HG03469 (cell line): ENCODE data around the gene EFR3B.
"Not testable (repeated sequence)": the region's sequence is repeated elsewhere in the genome, so short reads cannot be mapped to it uniquely, and the experiment has no call there.

Experiments
- ATAC-seq: cut with Tn5 transposase; IDR thresholded peaks from one replicate; pipeline ENCODE4 v1.9.1; 2021; ENCODE audit warnings: mild to moderate bottlenecking, moderate library complexity, moderate number of reproducible peaks; ENCODE audit not compliant: unreplicated experiment

The EFR3B gene

DNA sequence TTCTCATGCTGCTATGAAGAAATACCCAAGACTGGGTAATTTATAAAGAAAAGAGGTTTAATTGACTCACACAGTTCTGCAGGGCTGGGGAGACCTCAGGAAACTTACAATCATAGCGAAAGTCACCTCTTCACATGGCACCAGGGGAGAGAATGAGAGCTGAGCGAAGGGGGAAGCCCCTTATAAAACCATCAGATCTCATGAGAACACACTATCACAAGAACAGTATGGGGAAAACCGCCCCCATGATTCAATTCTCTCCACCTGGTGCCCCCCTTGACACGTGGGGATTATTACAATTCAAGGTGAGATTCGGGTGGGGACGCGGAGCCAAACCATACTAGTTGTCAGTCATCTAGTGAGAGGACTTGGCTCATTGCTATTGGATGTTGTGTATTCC, 60.5 kb downstream of the EFR3B start:
- not testable (repeated sequence) for ATAC-seq

DNA sequence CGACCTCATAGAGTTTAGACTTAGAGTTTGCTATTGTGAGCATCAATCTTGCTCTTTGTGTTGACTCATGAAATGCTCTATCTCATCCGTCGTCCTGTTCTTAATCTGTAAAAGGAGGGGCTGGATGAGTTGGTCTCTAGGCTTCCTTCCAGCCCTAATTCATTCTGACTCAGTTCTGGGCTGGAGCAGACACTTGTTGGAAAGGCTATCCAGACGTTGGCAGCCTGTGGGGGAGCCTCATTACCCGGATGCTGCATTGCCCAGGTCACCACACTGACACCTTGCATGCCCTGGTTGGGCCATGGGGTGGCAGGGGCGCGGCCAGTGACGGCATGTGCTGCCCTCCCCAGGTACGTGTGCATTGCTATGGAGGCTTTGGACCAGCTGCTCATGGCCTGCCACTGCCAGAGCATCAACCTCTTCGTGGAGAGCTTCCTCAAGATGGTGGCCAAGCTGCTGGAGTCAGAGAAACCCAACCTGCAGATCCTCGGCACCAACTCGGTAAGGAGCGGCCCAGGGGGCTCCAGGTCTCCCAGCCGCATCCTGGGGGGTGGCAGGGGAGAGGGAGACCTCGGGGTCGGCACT, 61.5 kb downstream of the EFR3B start:
- no peak for ATAC-seq

DNA sequence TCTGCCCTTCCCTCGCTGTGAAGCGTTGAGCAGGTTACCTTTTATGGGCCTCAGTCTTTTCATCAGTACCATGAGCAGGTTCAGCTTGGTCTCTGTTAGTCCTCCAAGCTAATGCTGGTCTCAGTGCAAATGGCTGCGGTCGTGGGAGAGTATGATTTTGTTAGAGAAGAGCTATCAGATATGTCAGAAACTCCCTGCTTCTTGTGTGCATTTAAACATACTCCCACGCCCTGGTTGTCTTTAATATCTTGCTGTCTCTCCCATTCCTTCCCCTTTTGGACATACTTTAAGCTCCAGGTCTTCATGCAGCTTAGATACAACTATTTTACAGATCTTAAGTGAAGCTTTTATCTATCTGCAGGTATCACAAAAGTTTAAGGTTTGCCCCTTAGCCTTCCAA, 62.9 kb downstream of the EFR3B start:
- no peak for ATAC-seq

DNA sequence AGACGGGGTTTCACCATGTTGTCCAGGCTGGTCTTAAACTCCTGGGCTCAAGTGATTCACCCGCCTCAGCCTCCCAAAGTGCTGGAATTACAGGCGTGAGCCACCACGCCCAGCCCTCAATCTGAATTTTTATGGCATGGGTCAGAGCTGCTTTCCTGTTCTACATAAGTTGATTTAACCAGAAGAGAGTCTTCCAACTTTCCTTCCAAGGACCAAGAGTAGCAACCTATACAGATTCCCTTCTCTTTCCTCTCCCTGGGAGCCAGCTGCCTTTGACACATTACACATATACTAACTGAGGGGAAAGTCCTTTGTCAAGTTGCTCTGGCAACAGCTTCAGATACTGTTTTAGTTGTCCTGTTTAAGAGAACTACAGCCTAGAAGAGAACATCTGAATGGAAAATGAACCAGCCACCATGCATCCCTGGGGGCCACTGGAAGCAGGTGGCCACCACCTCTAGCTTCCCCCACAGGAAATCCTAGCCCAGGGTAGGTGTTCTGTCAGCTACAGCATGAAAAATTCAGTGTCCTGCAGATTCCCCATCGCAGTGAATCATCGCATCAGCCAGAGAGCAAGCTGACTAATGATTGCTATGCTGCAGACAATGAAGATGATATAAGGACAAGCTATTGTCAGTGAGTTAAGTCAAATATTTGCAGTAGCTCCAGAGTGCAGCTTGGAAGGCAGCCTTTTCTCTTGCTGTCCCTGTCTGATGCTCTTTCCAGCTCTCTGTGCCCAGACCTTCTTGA, 63.6 kb downstream of the EFR3B start:
- no peak for ATAC-seq

DNA sequence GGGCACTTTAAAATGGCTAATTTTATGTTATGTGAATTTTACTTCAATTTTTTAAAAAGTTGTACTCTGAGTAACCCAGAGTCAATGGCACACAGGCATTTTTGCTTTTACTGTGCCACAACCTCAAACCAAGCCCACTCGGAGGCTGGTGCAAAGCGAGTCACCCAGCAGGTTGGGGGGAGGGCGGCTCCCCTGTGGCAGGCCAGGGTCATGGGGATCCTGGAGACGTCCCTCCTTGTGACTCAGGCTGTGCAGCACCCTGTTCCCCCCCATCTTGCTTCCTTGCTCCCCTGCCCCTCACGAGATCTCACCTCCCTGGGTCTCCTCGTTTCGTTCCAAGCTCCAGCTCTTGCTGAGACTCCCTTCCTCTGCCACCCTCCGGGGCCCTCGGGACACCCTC, 67.9 kb downstream of the EFR3B start:
- no peak for ATAC-seq

- no peak for ATAC-seq
Observed at GRCh38 chr2:25112113-25112512, 70.2 kb downstream of the EFR3B start.

DNA sequence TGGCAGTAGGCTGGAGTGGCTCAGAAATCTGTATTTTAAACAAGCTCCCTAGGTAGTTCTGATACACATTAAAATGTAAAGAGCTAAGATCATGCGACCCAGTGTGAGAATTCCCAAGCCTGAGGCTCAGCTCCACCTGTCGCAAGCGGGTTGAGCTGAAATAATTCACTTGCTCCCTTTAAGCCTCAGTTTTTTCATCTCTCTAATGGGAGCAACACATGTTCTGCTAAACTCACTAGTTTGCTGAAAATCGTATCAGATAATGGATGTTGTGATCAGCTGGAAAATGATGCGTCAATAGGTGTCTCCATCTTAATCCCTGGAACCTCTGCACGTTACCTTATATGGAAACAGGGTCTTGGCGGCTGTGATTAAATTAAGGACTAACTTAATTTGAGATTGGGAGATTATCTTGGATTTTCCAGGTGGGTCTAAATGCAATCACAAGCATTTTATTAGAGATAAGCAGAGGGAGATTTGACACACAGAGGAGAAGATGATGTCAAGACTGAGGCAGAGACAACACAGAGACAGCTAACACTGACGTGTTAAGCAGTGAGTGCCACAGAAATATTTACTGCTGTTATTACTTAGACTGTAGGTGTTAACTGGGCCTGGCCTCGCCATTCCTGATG, 73.5 kb downstream of the EFR3B start:
- no peak for ATAC-seq

DNA sequence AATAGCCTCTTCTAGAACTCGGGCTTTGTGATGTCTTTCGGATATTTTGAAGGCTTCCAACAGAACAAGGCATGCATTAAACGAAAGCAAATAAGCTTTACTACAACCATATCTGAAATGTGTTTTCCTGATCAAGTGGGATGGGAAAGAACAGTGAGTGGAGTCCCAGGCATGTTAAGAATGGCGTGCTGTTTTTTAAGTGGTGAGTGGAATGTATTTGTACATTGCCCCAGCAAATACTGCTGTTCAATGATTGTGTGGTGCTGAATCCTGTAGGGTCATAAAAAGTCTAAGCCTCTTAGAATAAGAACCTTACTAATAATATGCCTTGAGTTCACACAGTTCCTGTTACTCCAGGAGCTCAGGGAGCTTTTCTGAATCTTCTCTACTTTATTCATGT, 74.0 kb downstream of the EFR3B start:
- no peak for ATAC-seq

- no peak for ATAC-seq
Observed at GRCh38 chr2:25116956-25117355, 75.1 kb downstream of the EFR3B start.

DNA sequence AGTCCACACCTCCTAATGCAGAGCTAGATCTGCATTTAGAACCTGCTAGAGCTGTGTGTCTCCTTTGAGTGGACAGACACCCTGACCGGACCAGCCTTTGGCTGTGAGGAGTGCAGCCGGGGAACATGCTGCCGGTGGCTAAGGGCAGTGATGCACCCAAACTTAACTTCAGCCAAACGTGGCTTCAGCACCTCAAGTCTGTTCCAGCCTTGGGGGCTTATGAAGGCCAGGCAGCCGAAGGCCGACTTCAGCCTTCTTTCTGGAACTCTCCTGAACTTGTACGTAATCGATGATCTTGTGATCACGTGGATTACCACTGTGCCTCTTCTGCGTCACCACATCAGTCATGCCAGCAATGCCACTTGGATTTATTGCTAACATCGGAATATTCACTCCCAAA, 77.4 kb downstream of the EFR3B start:
- ATAC-seq: no peak

DNA sequence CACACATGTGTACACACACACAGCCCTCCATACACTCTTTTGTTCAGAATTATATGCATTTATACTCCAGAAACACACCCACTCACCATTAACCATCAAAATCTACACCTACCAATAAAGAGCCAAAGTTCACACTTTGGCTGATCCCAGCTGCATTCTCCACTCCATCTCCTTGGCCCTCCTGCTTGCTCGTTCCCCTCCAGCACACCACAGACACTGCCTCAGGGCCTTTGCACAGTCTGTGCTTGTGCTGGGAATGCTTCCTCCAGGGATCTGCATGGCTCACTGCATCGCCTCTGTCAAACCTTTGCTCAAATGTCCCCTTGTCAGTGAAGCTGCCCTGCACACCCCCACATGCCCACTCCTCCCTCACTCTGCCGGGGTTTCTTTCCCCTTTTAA, 80.5 kb downstream of the EFR3B start:
- ATAC-seq: no peak

GRCh38 chr2:25123682-25124081, 81.8 kb downstream of the EFR3B start:
- ATAC-seq: no peak

DNA sequence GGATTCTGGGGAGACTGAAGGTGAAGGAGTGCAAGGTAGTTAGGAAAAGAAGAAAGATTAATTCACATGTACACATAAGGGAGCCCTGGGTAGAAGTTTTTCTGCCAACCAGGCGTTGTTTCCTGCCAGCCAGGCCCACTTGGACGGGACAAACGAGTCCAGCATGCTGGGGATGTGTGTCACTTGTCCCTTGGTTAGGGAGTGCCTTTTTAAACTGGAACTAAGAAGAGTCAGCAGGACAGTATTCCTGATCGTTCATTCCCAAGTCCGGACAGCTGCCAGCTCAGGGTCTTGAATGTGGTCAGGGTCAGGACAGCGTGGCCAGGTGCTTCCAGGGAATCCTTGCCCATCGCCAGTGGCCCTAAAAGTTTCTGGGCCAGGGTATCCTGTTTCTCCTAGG, 83.3 kb downstream of the EFR3B start:
- ATAC-seq: no peak

DNA sequence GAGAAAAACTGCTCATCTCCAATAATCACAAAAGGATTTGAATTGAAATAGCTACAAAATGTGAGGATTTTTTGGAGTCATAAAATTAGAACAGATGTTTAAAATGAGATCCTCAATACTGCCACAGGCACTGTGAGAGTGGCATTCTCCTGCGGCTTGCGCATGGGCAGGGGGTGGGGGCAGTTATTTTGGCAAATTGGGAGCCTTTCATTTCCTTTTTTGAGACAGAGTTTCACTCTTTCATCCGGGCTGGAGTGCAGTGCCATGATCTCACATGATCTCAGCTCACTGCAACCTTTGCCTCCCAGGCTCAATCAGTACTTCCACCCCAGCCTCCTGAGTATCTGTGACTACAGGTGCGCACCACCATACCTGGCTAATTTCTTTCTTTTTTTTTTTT, 84.1 kb downstream of the EFR3B start:
- ATAC-seq: no peak

- not testable (repeated sequence) for ATAC-seq
Observed at GRCh38 chr2:25127071-25127470, 85.2 kb downstream of the EFR3B start.

DNA sequence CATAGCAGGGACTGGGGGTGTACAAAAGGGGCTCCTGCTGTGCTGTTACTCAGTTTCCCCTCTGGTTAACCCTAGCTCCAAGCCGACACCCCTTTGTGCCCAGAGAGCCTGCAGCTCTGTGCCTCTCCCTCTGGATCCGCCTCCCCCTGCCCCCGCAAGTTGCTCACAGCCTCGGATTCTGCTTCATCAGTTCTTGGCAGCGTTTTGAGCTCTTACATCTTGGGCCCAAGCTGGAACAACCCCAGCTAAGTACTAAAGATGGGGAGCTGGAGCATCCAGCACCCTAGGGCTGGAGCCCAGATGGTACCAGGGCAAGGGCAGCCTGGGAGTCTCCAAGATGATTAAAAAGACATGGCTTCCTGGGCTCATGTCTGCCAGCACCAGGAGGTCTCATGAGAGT, 85.8 kb downstream of the EFR3B start:
- no peak for ATAC-seq

DNA sequence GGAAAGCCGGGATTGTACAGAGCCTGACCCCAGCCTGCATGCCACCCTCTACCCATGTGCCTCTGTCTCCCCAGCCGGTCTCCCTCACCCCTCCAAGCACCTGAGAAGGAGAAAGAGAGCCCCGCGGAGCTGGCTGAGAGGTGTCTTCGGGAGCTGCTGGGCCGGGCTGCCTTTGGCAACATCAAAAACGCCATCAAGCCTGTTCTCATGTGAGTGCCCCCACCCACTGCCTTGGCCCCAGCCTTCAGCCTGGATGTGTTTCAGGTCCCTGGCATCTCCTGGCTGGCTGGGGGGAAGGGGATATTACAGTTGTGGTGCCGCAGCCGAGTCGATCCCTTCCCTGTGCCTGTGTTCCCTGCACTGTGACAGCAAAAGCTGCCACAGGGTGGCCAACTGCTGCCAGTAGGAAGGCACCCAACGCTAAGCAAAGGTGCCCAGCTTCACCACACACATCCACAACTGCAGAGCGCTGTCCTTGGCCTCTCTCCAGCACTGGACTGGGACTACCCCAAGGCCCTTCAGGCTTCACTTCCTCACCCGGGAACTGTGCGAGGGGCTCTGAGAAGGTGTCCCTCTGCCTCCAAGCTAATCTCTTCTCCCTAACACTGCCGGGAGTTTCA, 88.1 kb downstream of the EFR3B start:
- no peak for ATAC-seq

DNA sequence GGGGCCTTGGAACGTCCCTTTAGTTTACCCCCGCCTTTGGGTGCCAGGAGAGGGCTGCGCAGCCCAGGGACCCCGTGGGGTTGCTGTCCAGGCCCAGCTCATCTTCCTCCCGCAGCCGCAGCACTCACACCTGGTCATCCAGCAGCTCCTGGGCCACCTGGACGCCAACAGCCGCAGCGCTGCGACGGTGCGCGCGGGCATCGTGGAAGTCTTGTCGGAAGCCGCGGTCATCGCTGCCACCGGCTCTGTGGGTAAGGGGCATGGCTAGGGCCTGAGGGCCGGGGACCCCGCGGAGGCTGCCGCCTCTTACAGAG, 89.3 kb downstream of the EFR3B start:
- no peak for ATAC-seq

DNA sequence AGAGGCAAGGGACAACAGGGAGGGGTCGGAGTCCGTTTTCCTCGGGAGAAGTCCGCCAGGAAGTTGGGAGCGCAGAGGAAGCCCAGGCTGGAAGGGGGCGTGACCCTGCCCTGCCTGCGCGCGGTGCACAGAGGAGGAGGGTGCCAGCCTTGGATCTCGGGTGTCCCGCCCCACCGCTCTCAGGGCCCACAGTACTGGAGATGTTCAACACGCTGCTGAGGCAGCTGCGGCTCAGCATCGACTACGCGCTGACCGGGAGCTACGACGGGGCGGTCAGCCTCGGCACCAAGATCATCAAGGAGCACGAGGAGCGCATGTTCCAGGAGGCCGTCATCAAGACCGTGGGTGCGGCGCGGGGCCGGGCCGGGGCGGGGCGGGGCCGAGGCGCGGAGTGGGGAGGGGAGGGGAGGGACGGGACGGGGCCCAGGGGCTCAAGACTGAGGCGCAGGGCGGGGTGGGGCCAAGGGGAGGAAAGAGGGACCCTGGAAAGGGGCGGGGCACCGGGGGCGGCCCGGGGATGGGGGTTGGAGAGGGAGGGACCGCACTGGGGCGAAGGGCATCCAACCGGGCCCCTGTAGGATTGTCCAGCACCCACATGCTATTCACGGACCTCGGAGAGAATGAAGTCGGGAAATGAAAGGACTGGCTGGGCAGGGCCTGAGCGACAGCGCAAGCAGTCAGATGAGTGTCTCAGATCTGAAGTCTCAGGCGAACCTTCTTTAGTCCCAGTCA, 89.9 kb downstream of the EFR3B start:
- no peak for ATAC-seq

GRCh38 chr2:25132299-25132635, 90.4 kb downstream of the EFR3B start:
- no peak for ATAC-seq

DNA sequence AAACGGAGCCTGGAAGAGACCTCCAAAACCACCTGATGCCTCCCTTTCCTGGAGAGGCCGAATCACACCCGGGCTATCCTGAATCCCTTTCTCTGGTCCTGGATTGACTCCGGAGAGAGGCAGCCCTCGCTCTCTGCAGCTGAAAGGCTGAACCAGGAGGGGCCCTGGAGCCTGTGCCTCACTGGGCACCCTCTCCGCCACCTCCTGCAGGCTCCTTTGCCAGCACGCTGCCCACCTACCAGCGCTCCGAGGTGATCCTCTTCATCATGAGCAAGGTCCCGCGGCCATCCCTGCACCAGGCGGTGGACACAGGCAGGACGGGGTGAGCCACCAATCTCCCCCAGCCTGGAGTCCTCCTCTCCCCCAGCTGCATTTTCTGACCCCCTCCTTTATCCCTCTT, 90.8 kb downstream of the EFR3B start:
- no peak for ATAC-seq

DNA sequence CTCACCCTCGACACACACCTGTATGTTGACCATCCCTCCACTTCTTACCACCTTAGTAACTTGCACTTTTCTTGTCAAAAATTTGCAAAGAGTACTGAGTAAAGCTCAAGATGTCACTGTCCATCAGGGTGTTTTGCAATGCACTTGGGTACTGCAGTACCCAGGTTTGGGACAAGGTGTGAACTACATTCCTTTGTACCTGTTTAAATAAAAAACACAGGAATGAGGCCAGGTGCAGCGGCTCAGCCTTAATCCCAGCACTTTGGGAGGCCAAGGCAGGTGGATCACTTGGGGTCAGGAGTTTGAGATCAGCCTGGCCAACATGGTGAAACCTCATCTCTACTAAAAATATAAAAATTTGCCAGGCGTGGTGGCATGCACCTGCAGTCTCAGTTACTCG, 98.7 kb downstream of the EFR3B start:
- not testable (repeated sequence) for ATAC-seq
